GM12878 (cell line): ENCODE measurements around the gene RAD51B. TPM values are rescaled to one million over a fixed set of nuclear protein-coding genes. Genes with fewer than 3 reads are reported as not detected.

Experiments used
- ATF7 ChIP-seq: fragments of 450-650 bp; IDR thresholded peaks from 2 replicates; pipeline ENCODE4 v1.6.1; 2016; ENCODE audit warnings: low read depth, mild to moderate bottlenecking
- BACH1 ChIP-seq: fragments of 450-650 bp; IDR thresholded peaks from 2 replicates; pipeline ENCODE4 v1.6.1; 2017; ENCODE audit warnings: mild to moderate bottlenecking, borderline replicate concordance
- CBX5 ChIP-seq: sonication (generic); IDR thresholded peaks from 2 replicates; pipeline ENCODE4 v1.6.1; 2016; ENCODE audit warnings: low read depth, moderate library complexity, mild to moderate bottlenecking, inconsistent platforms
- CHD2 ChIP-seq: IDR thresholded peaks from 2 replicates; pipeline ENCODE4 v1.6.1; 2011; ENCODE audit warnings: low read depth, low read length, improper control_type of control experiment, borderline replicate concordance
- CREB1 ChIP-seq: IDR thresholded peaks from 2 replicates; pipeline ENCODE4 v1.6.1; 2012; ENCODE audit warnings: low read depth, mild to moderate bottlenecking, inconsistent platforms
- CREM ChIP-seq: IDR thresholded peaks from 2 replicates; pipeline ENCODE4 v1.6.1; 2014; ENCODE audit warnings: antibody characterized with exemption, low read depth
- DPF2 ChIP-seq: fragments of 450-650 bp; IDR thresholded peaks from 2 replicates; pipeline ENCODE4 v1.6.1; 2017; ENCODE audit warnings: mild to moderate bottlenecking
- EGR1 ChIP-seq, 2 experiments: IDR thresholded peaks; 1 replicate in 1 of 2; 2 replicates in 1 of 2; pipeline ENCODE4 v1.6.1; 2011 to 2012; ENCODE audit warnings: low read depth in 2 of 2, low read length in 2 of 2, borderline replicate concordance in 1 of 2, mild to moderate bottlenecking in 1 of 2, moderate library complexity in 1 of 2
- EP300 ChIP-seq, 2 experiments: fragments of 150-350 bp in 1 of 2; IDR thresholded peaks; 2 replicates each; pipeline ENCODE4 v1.6.1; 2011 to 2012; ENCODE audit warnings: low read depth in 2 of 2, low read length in 2 of 2, borderline replicate concordance in 1 of 2, improper control_type of control experiment in 1 of 2, inconsistent platforms in 1 of 2; ENCODE audit not compliant: control insufficient read depth in 1 of 2
- GATAD2B ChIP-seq: fragments of 450-650 bp; conservative IDR thresholded peaks from 2 replicates; pipeline ENCODE4 v1.6.1; 2017; ENCODE audit warnings: low read depth, mild to moderate bottlenecking, moderate library complexity
- MTA2 ChIP-seq: fragments of 450-650 bp; IDR thresholded peaks from 2 replicates; pipeline ENCODE4 v1.6.1; 2016; ENCODE audit warnings: low read depth, mild to moderate bottlenecking, moderate library complexity
- NR2C2 ChIP-seq: IDR thresholded peaks from 2 replicates; pipeline ENCODE4 v1.6.1; 2011; ENCODE audit warnings: borderline replicate concordance, low read depth; ENCODE audit not compliant: control insufficient read depth, insufficient read length
- PML ChIP-seq: IDR thresholded peaks from 2 replicates; pipeline ENCODE4 v1.6.1; 2012; ENCODE audit warnings: low read length, inconsistent platforms
- POU2F2 ChIP-seq: IDR thresholded peaks from 3 replicates; pipeline ENCODE4 v1.6.1; 2011; ENCODE audit warnings: low read depth, mild to moderate bottlenecking, low read length, borderline replicate concordance
- SMAD1 ChIP-seq: fragments of 450-650 bp; IDR thresholded peaks from 2 replicates; pipeline ENCODE4 v1.6.1; 2018; ENCODE audit warnings: mild to moderate bottlenecking, low read depth; ENCODE audit not compliant: partially characterized antibody
- SMC3 ChIP-seq: IDR thresholded peaks from 2 replicates; pipeline ENCODE4 v1.6.1; 2011; ENCODE audit warnings: low read length, improper control_type of control experiment, borderline replicate concordance
- SP1 ChIP-seq: IDR thresholded peaks from one replicate; pipeline ENCODE4 v1.6.1; 2011; ENCODE audit warnings: low read depth, low read length
- YY1 ChIP-seq: IDR thresholded peaks from 2 replicates; pipeline ENCODE4 v1.6.1; 2011; ENCODE audit warnings: low read depth, mild to moderate bottlenecking, low read length
- ZNF622 ChIP-seq: fragments of 450-650 bp; IDR thresholded peaks from 2 replicates; pipeline ENCODE4 v1.6.1; 2017; ENCODE audit warnings: mild to moderate bottlenecking, inconsistent platforms
- ZSCAN29 ChIP-seq: fragments of 450-650 bp; IDR thresholded peaks from 2 replicates; pipeline ENCODE4 v1.6.1; 2017; ENCODE audit warnings: mild to moderate bottlenecking, moderate library complexity
- ZZZ3 ChIP-seq: IDR thresholded peaks from 2 replicates; pipeline ENCODE4 v1.6.1; 2011; ENCODE audit warnings: low read depth; ENCODE audit not compliant: control insufficient read depth, insufficient read length
- polyA plus RNA-seq, 11 experiments: library from polyadenylated mRNA; depleted of rRNA in 4 of 11; unstranded in 6 of 11; stranded (reverse) in 5 of 11; fragments of >200 nt; fragmentation: Nextera tagmentation in 4 of 11; fragmentation: Illumina TruSeq in 1 of 11; extraction: Ambion mirVana in 4 of 11; extraction: Trizol in 1 of 11; gene quantifications; 1 replicate in 1 of 11; 2 replicates in 10 of 11; pipeline versions ENCODE4 v1.2.1 to v1.2.3, GENCODE V29; 2011 to 2016; ENCODE audit warnings: inconsistent platforms in 2 of 11, missing spikeins in 2 of 11, low read depth in 1 of 11
- total RNA-seq, 4 experiments: library from RNA; depleted of rRNA in 3 of 4; stranded (reverse); fragments of >200 nt in 3 of 4; fragmentation: Illumina TruSeq in 1 of 4; extraction: Trizol in 1 of 4; gene quantifications; 2 replicates each; pipeline versions ENCODE4 v1.2.1 to v1.2.3, GENCODE V29; 2013 to 2021
- TF ChIP-seq, protein P1 (sequence below): fragments of 450-650 bp; formaldehyde crosslinking; IDR thresholded peaks from 2 replicates; pipeline ENCODE4 v1.4.0; 2022; ENCODE audit warnings: mild to moderate bottlenecking, moderate library complexity
- TF ChIP-seq, protein P2 (sequence below): fragments of 450-650 bp; formaldehyde crosslinking; IDR thresholded peaks from 2 replicates; pipeline ENCODE4 v1.4.0; 2020; ENCODE audit warnings: mild to moderate bottlenecking, moderate library complexity

The RAD51B gene
- total and polyA plus RNA-seq, 10 of the 15 experiments (the other 5 are each of a cell fraction or from before 2014, with no cell fraction given), result 9.8 to 26.8 (median 21.3) TPM

DNA sequence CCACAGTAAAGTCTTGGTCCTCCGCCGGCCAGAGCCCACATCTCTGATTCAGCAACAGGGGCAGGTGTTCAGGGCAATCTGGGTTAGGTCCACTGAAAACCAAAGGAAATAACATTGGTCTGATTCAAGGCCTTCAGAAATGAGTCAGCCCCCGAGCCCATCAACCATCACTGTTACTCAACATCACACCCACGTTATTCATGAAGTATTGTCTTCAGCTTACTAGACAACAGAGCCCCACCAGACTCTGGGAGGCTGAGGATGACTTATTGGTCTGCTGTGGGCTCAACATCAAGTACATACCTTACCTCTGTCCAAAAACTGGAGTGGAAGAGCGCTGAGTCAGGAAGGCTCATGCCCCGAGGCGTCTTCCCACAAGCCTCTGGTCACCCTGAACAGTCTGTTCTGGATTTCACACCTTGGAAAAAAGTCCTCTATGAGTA lies 875.8 kb downstream of the RAD51B start (continued):
- TF ChIP-seq CREB1 (peak; percentile 58; the same call in 1 of the 2 replicates), CBX5 (peak; percentile 51; the same call in 1 of the 2 replicates), EP300 (IDR thresholded peaks at IDR 0.05; ENCODE audit: borderline replicate concordance in 1 of 2, control insufficient read depth in 1 of 2, low read depth in 2 of 2, low read length in 2 of 2) (peak; percentile 79 to 86), ATF7 (peak; percentile 65), MTA2 (peak; percentile 74), SMC3 (peak; percentile 15; the same call in 1 of the 2 replicates), DPF2 (peak; percentile 90), SMAD1 (no peak), ZZZ3 (no peak), YY1 (peak; percentile 54; the same call in 1 of the 2 replicates), SP1 (peak; percentile 12), PML (no peak), EGR1 (IDR thresholded peaks at IDR 0.05; ENCODE audit: borderline replicate concordance in 1 of 2, low read depth in 2 of 2, low read length in 2 of 2) (peak in 1 of 2 experiments; percentile 80; a peak in 2 of 3 replicates), ZSCAN29 (no peak), ZNF622 (no peak), BACH1 (peak; percentile 52; the same call in 1 of the 2 replicates), NR2C2 (no peak), CHD2 (peak; percentile 36; the same call in 1 of the 2 replicates), GATAD2B (peak; percentile 54), POU2F2 (peak; percentile 82; the same call in 1 of the 3 replicates), CREM (peak; percentile 88)
- TF ChIP-seq, protein P1, sequence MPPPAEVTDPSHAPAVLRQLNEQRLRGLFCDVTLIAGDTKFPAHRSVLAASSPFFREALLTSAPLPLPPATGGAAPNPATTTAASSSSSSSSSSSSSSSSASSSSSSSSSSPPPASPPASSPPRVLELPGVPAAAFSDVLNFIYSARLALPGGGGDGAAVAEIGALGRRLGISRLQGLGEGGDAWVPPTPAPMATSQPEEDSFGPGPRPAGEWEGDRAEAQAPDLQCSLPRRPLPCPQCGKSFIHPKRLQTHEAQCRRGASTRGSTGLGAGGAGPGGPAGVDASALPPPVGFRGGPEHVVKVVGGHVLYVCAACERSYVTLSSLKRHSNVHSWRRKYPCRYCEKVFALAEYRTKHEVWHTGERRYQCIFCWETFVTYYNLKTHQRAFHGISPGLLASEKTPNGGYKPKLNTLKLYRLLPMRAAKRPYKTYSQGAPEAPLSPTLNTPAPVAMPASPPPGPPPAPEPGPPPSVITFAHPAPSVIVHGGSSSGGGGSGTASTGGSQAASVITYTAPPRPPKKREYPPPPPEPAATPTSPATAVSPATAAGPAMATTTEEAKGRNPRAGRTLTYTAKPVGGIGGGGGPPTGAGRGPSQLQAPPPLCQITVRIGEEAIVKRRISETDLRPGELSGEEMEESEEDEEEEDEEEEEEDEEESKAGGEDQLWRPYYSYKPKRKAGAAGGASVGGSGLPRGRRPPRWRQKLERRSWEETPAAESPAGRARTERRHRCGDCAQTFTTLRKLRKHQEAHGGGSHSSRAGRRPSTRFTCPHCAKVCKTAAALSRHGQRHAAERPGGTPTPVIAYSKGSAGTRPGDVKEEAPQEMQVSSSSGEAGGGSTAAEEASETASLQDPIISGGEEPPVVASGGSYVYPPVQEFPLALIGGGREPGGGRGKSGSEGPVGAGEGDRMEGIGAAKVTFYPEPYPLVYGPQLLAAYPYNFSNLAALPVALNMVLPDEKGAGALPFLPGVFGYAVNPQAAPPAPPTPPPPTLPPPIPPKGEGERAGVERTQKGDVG (CRISPR knock-in tag), result no peak
- TF ChIP-seq, protein P2, sequence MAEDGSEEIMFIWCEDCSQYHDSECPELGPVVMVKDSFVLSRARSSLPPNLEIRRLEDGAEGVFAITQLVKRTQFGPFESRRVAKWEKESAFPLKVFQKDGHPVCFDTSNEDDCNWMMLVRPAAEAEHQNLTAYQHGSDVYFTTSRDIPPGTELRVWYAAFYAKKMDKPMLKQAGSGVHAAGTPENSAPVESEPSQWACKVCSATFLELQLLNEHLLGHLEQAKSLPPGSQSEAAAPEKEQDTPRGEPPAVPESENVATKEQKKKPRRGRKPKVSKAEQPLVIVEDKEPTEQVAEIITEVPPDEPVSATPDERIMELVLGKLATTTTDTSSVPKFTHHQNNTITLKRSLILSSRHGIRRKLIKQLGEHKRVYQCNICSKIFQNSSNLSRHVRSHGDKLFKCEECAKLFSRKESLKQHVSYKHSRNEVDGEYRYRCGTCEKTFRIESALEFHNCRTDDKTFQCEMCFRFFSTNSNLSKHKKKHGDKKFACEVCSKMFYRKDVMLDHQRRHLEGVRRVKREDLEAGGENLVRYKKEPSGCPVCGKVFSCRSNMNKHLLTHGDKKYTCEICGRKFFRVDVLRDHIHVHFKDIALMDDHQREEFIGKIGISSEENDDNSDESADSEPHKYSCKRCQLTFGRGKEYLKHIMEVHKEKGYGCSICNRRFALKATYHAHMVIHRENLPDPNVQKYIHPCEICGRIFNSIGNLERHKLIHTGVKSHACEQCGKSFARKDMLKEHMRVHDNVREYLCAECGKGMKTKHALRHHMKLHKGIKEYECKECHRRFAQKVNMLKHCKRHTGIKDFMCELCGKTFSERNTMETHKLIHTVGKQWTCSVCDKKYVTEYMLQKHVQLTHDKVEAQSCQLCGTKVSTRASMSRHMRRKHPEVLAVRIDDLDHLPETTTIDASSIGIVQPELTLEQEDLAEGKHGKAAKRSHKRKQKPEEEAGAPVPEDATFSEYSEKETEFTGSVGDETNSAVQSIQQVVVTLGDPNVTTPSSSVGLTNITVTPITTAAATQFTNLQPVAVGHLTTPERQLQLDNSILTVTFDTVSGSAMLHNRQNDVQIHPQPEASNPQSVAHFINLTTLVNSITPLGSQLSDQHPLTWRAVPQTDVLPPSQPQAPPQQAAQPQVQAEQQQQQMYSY (CRISPR knock-in tag), result no peak
